Chondrocyte (in vitro differentiated cells): ENCODE measurements around the gene WARS2. TPM values are rescaled to one million over a fixed set of nuclear protein-coding genes. Genes with fewer than 3 reads are reported as not detected.

Experiments
- DNase-seq: peaks from one replicate; pipeline ENCODE4 v3.0.0; 2021; ENCODE audit warnings: mixed read lengths, low spot score
- H3K27ac Mint-ChIP-seq: one replicate; pipeline ENCODE4 v1.8.0; 2021; ENCODE audit warnings: mild to moderate bottlenecking, moderate library complexity, mixed read lengths; ENCODE audit not compliant: unreplicated experiment
- H3K27me3 Mint-ChIP-seq: 2 replicates; pipeline ENCODE4 v1.8.0; 2021; ENCODE audit warnings: low read depth, mixed read lengths
- H3K36me3 Mint-ChIP-seq: 2 replicates; pipeline ENCODE4 v1.8.0; 2021; ENCODE audit warnings: low read depth, mixed read lengths
- H3K4me1 Mint-ChIP-seq: 2 replicates; pipeline ENCODE4 v1.8.0; 2021; ENCODE audit warnings: low read depth, mild to moderate bottlenecking, mixed read lengths
- H3K4me3 Mint-ChIP-seq: one replicate; pipeline ENCODE4 v1.8.0; 2021; ENCODE audit warnings: mild to moderate bottlenecking, moderate library complexity, mixed read lengths; ENCODE audit not compliant: unreplicated experiment
- H3K9me3 Mint-ChIP-seq: 2 replicates; pipeline ENCODE4 v1.8.0; 2021; ENCODE audit warnings: low read depth, mixed read lengths
- total RNA-seq: library from RNA; stranded (reverse); gene quantifications from 3 replicates; pipeline ENCODE4 v1.2.1, GENCODE V29; 2021
- TF ChIP-seq, protein P1 (sequence below): fragments of 200-600 bp; sonication (generic); IDR thresholded peaks from 2 replicates; pipeline ENCODE4 v1.5.0; 2021; ENCODE audit warnings: antibody characterized with exemption, mild to moderate bottlenecking, moderate library complexity

WARS2 gene
- total RNA-seq, 1 donor from 2014 or later: 9.4 TPM

DNA sequence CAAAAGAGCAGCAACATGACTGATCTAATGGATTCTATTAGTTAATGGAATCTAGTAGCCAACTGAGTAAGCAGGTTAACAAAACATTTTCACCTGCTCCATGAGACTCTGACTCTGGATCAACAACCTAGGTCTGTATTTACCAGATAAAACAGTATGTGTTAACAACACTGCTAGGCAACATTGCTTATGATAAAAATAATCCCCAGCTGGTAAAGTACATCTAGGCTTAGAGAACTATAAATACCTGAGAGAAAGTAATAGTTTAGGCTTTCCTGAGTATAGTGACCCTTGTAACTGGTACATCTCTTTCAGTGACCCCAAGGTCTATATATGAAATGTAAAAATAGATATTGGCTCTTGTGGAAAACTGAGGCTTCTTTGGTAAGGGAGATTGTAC, 78.8 kb downstream of the WARS2 start:
- no peak for DNase-seq
- no peak overlapping the region for H3K4me3 Mint-ChIP-seq
- no peaks in the 10 kb centered on the region for H3K27me3 Mint-ChIP-seq
- H3K9me3 Mint-ChIP-seq: no peaks in the 10 kb centered on the region
- TF ChIP-seq, protein P1, sequence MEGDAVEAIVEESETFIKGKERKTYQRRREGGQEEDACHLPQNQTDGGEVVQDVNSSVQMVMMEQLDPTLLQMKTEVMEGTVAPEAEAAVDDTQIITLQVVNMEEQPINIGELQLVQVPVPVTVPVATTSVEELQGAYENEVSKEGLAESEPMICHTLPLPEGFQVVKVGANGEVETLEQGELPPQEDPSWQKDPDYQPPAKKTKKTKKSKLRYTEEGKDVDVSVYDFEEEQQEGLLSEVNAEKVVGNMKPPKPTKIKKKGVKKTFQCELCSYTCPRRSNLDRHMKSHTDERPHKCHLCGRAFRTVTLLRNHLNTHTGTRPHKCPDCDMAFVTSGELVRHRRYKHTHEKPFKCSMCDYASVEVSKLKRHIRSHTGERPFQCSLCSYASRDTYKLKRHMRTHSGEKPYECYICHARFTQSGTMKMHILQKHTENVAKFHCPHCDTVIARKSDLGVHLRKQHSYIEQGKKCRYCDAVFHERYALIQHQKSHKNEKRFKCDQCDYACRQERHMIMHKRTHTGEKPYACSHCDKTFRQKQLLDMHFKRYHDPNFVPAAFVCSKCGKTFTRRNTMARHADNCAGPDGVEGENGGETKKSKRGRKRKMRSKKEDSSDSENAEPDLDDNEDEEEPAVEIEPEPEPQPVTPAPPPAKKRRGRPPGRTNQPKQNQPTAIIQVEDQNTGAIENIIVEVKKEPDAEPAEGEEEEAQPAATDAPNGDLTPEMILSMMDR: no peak
- peaks cover 3% of the 10 kb centered on the region for H3K36me3 Mint-ChIP-seq
- H3K4me1 Mint-ChIP-seq: no peaks in the 10 kb centered on the region
- H3K27ac Mint-ChIP-seq: no peak overlapping the region

DNA sequence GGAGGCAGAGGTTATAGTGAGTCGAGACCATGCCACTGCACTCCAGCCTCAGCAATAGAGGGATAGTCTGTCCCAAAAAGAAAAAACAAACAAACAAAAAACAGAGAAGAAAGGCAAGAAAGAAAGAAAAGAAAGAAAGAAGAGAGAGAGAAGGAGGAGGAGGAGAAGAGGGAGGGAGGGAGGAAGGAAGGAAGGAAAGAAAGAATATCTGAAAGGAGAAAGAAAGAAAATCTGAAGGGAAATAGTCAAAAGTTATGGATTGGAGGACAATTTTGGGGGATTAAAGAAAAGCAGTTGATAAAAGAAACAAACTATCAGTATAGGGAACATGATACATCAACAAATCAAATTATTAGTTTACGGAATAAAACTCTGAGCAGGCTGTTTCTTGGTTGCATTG, 84.9 kb downstream of the WARS2 start:
- TF ChIP-seq, protein P1: no peak
- Mint-ChIP-seq H3K27ac (no peak overlapping the region), H3K4me1 (no peaks in the 10 kb centered on the region), H3K27me3 (no peaks in the 10 kb centered on the region), H3K36me3 (peaks cover 2% of the 10 kb centered on the region), H3K4me3 (no peak overlapping the region), H3K9me3 (no peaks in the 10 kb centered on the region)
- DNase-seq: no peak

DNA sequence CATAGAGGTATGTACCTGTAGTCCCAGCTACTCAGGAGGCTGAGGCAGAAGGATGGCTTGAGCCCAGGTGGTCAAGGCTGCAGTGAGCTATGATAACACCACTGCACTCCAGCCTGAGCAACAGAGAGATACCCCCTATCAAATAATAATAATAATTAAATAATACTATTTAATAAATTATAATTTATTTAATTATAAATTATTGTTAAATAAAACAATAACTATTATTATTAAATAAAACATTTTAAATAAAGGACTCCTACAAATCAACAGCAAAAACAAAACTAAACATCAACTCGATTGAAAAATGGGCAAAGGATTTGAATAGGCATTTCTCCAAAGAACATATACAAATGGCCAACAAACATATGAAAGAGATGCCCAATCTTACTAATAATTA, 86.5 kb downstream of the WARS2 start:
- TF ChIP-seq, protein P1: no peak
- DNase-seq: no peak
- H3K27ac Mint-ChIP-seq: no peak overlapping the region

DNA sequence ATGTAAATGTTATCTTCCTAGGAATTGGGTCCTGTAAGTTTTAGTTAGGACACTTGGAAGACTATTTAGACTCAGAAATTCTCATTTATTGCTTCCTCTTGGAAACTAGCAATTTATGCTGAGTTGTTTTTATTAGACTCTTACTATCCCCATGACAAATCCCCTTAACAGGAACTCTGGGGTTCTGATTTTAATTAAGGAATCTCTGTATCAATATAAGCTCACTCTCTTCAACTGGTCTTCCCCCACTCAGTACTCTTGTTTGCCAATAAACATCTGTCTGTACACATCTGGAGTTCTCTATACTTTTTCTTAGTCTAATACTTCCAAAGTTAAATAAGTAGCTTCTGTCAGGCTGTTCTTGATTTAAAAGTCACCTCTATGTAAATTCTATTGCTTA, 88.2 kb downstream of the WARS2 start:
- TF ChIP-seq, protein P1: no peak
- Mint-ChIP-seq H3K9me3 (no peaks in the 10 kb centered on the region), H3K4me1 (peaks cover 1% of the 10 kb centered on the region), H3K36me3 (no peaks in the 10 kb centered on the region), H3K27me3 (no peaks in the 10 kb centered on the region), H3K27ac (no peak overlapping the region), H3K4me3 (no peak overlapping the region)
- DNase-seq: no peak

More for the DNA sequence above, 86.5 kb downstream of the WARS2 start:
- Mint-ChIP-seq H3K4me3 (no peak overlapping the region), H3K4me1 (no peaks in the 10 kb centered on the region), H3K27me3 (no peaks in the 10 kb centered on the region), H3K36me3 (peaks cover 2% of the 10 kb centered on the region), H3K9me3 (no peaks in the 10 kb centered on the region)

DNA sequence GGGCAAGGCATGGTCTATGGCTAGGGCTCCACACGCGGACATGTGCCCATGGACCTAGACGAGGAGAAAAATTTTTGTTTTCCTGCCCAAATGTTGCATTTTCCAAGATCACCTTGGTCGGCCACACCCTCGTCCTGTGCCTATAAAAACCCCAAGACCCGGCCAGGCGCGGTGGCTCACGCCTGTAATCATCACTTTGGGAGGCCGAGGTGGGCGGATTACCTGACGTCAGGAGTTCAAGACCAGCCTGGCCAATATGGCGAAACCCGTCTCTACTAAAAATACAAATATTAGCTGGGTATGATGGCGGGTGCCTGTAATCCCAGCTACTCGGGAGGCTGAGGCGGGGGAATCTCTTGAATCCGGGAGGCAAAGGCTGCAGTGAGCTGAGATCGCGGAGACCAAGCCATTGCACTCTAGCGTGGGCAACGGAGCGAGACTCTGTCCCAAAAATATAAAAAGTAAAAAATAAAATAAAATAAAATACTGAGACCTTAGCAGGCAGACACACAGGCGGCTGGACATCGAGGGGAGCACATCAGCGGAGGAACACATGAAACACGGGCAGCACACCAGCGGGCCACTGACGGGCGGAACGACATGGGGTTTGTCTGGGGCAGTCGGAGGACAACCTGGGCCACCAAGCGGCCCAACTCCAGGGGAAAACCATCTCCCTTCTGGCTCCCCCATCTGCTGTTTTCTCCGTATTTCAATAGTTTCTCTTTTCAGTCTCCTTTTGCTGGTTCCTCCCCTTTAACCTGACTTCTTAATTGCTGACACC, 91.6 kb downstream of the WARS2 start:
- H3K9me3 Mint-ChIP-seq: no peaks in the 10 kb centered on the region
- no peak overlapping the region for H3K27ac Mint-ChIP-seq
- no peaks in the 10 kb centered on the region for H3K27me3 Mint-ChIP-seq
- H3K4me3 Mint-ChIP-seq: no peak overlapping the region
- no peaks in the 10 kb centered on the region for H3K36me3 Mint-ChIP-seq
- peaks cover 21% of the 10 kb centered on the region for H3K4me1 Mint-ChIP-seq
- no peak for DNase-seq
- TF ChIP-seq, protein P1: no peak
